CD8-positive, alpha-beta memory T cell (primary cell): ENCODE measurements around the gene ZCCHC14. TPM values are rescaled to one million over a fixed set of nuclear protein-coding genes. Genes with fewer than 3 reads are reported as not detected.

Source experiments
- CTCF ChIA-PET: fragments of 350-600 bp; sonication (Branson Sonifier 250); formaldehyde crosslinking; loops from one replicate; lab custom pipeline; 2021; ENCODE audit warnings: antibody characterized with exemption; lab: Charles Lee
- POLR2A ChIA-PET: fragments of 350-600 bp; sonication (Branson Sonifier 250); formaldehyde crosslinking; loops from one replicate; lab custom pipeline; 2021; ENCODE audit warnings: antibody characterized with exemption; lab: Charles Lee
- DNase-seq, 5 donors: peaks; one replicate each; pipeline versions ENCODE4 v3.0.0 to v3.0.0-alpha.2; 2020 to 2022; ENCODE audit warnings: mixed read lengths in 1 of 5
- H3K27ac ChIP-seq: one replicate; pipeline ENCODE4 v1.7.0; 2013; ENCODE audit warnings: low read depth, mild to moderate bottlenecking, low read length, moderate library complexity
- H3K27me3 ChIP-seq: 2 replicates; pipeline ENCODE4 v1.7.0; 2013; ENCODE audit warnings: low read length, mild to moderate bottlenecking; ENCODE audit not compliant: insufficient read depth, poor library complexity, severe bottlenecking
- H3K36me3 ChIP-seq: 2 replicates; pipeline ENCODE4 v1.7.0; 2013; ENCODE audit warnings: mild to moderate bottlenecking, low read length, moderate library complexity; ENCODE audit not compliant: insufficient read depth
- H3K4me1 ChIP-seq: 2 replicates; pipeline ENCODE4 v1.7.0; 2013; ENCODE audit warnings: mild to moderate bottlenecking, low read length, moderate library complexity; ENCODE audit not compliant: insufficient read depth
- H3K4me3 ChIP-seq: 2 replicates; pipeline ENCODE4 v1.7.0; 2013; ENCODE audit warnings: mild to moderate bottlenecking, low read length
- H3K9me3 ChIP-seq: 2 replicates; pipeline ENCODE4 v1.7.0; 2013; ENCODE audit warnings: mild to moderate bottlenecking, low read length
- H3K27ac Mint-ChIP-seq, 8 donors: one replicate each; pipeline ENCODE4 v1.8.0; 2020 to 2021; ENCODE audit warnings: mixed read lengths in 8 of 8, mild to moderate bottlenecking in 6 of 8, inconsistent platforms in 3 of 8, moderate library complexity in 3 of 8
- H3K27me3 Mint-ChIP-seq, 2 donors: one replicate each; pipeline ENCODE4 v1.8.0; 2020 to 2021; ENCODE audit warnings: mixed read lengths in 2 of 2, mild to moderate bottlenecking in 1 of 2, moderate library complexity in 1 of 2
- H3K36me3 Mint-ChIP-seq, 3 donors: one replicate each; pipeline ENCODE4 v1.8.0; 2020 to 2021; ENCODE audit warnings: mixed read lengths in 3 of 3, inconsistent platforms in 1 of 3, mild to moderate bottlenecking in 1 of 3
- H3K4me1 Mint-ChIP-seq, 3 donors: one replicate each; pipeline ENCODE4 v1.8.0; 2020 to 2021; ENCODE audit warnings: mixed read lengths in 3 of 3, inconsistent platforms in 1 of 3, mild to moderate bottlenecking in 1 of 3
- H3K4me3 Mint-ChIP-seq, 7 donors: one replicate each; pipeline ENCODE4 v1.8.0; 2020 to 2021; ENCODE audit warnings: mixed read lengths in 7 of 7, mild to moderate bottlenecking in 6 of 7, moderate library complexity in 4 of 7, inconsistent platforms in 2 of 7
- H3K9me3 Mint-ChIP-seq, 5 donors: one replicate each; pipeline ENCODE4 v1.8.0; 2020 to 2022; ENCODE audit warnings: mixed read lengths in 5 of 5, mild to moderate bottlenecking in 3 of 5, moderate library complexity in 2 of 5, inconsistent platforms in 1 of 5
- polyA plus RNA-seq: library from polyadenylated mRNA; unstranded; fragments of 300-500 nt; fragmentation: Illumina TruSeq; gene quantifications from one replicate; pipeline ENCODE4 v1.2.3, GENCODE V29; 2021
- total RNA-seq, 2 experiments: library from RNA; stranded (reverse); gene quantifications; one replicate each; pipeline ENCODE4 v1.2.3, GENCODE V29; 2021

ZCCHC14 gene
- total RNA-seq (1 to 10 TPM; 6.1 to 6.2 TPM), polyA plus RNA-seq (0.77 TPM)

DNA sequence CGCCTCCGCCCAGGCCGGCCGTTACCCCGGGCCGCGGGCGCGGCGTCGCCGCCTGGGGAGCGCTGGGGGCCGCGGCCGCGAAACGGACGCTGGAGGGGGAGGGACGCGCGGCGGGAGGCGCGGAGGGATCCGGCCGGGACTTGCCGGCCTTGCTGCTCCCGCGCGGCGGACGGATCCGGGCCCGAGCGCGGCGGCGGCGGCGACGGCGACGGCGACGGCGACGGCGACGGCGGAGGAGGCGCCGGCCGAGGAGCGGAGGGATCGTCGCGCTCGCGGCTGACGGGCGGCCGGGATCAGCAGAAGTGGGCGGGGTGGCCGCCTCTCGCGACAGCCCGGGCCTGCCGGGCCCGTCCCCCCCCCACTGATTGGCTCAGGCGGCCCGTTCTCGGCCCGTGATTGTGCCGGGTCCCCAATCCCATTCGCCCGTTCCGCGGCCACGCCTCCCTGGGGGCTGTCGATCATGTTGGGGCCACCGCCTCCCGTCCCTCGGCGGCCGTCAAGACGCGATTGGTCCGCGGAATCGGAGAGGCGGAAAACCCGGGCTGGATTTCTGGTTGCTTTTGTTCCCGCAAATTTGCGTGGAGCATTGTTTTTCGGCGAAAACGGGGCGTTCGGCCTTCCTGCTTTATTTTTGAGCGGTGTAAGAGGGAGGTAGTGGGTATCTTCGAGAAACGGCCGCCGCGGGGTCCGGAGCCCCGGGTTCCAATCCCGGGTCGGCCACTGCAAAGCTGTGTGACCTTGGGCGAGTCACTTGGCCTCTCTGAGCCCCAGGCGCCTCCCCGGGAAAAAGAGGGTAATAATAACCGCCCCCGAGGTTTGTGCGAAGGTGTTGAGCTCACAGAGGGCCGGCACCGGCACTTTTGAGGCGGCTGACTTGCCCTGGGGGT lies at the start of gene ZCCHC14:
Gene ZCCHC14, minus strand, starts transcription at position 304 of the 887 bp plus-strand sequence. CDS start 786 bp downstream, outside the sequence.
- peaks cover 55% of the 10 kb centered on the region for H3K4me1 ChIP-seq
- H3K27ac ChIP-seq = no peak within 1 kb of the TSS
- Mint-ChIP-seq H3K4me1 (peaks cover 56 to 71% (median 63%) of the 10 kb centered on the region in 3 donors), H3K9me3 (no peaks in the 10 kb centered on the region), H3K4me3 (peak within 1 kb of the TSS; percentile 84 to 97 (median 90)), H3K27me3 (no peaks in the 10 kb centered on the region), H3K36me3 (peaks cover 0 to 2% (median 0%) of the 10 kb centered on the region in 3 donors), H3K27ac (peak within 1 kb of the TSS; percentile 81 to 97 (median 87))
- peak within 1 kb of the TSS; percentile 70 for H3K4me3 ChIP-seq
- POLR2A ChIA-PET = no interaction called here
- no peaks in the 10 kb centered on the region for H3K27me3 ChIP-seq
- DNase-seq = peak; percentile 99
- no peaks in the 10 kb centered on the region for H3K36me3 ChIP-seq
- no peaks in the 10 kb centered on the region for H3K9me3 ChIP-seq
- CTCF ChIA-PET = no interaction called here

DNA sequence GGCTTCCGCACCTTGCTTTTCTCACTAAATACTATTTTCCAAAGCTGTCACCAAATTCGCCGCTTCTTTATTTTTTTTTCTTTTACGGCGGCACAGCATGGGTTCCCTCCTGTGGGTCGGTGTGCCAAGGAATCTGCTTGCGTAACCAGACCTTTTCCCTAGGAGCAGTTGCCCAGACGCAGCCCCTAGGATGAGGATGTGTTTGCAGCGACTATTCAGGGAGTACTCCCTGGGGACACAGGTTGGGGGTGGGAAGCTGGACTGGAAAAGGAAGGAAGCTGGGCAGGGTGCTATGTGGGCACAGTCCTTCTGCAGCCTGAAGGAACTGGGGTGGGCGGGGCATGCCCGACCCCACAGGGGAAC lies 49.0 kb upstream of the ZCCHC14 start:
- no peak overlapping the region for H3K4me3 ChIP-seq
- Mint-ChIP-seq H3K4me3 (no peak overlapping the region), H3K27ac (no peak overlapping the region), H3K9me3 (peaks cover 0 to 9% (median 0%) of the 10 kb centered on the region in 5 donors), H3K4me1 (peaks cover 0 to 6% (median 3%) of the 10 kb centered on the region in 3 donors), H3K36me3 (peaks cover 0 to 14% (median 0%) of the 10 kb centered on the region in 3 donors), H3K27me3 (peaks cover 21 to 58% of the 10 kb centered on the region in 2 donors)
- peaks cover 8% of the 10 kb centered on the region for H3K27me3 ChIP-seq
- H3K36me3 ChIP-seq = no peaks in the 10 kb centered on the region
- H3K27ac ChIP-seq = no peak overlapping the region
- POLR2A ChIA-PET = no interaction called here
- no peaks in the 10 kb centered on the region for H3K9me3 ChIP-seq
- H3K4me1 ChIP-seq = no peaks in the 10 kb centered on the region
- peak in 1 of 5 donors; percentile 10 for DNase-seq
- CTCF ChIA-PET = no interaction called here

DNA sequence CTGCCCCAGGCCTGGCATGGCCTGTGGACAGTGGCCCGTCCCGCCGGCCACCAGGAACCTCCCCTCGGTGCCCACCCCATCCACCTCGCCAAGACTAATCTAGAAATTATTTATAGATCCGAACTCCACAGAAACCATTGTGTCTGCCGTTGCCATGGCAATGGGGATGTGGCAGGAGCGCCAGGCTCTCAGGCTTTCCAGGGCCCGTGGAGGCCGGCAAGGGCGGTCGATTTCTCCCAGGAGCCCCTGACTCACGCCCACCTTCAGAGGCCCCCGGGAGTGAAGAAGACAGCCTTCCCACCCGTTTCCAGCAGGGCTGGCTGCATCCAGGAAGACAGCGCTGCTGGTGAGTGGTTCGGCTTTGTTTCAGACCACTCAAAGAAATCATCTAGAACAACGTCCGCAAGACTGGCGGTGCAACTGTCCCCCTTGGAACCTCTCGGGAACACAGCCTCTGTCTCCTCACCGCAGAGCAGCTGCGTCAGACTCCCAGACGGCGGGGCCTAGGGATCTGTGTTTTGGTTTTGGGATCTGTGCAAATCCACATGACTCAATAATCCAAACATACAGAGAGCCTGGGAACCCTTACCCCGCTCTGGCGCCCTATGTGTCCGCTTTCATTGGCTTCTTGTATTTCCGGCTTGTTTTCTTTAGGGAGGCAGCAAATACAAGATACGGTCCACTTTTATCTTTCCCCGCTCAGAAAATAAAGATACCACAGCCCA lies 48.5 kb upstream of the ZCCHC14 start:
- ChIA-PET POLR2A (no interaction called here), CTCF (no interaction called here)
- DNase-seq = peak in 1 of 5 donors; percentile 20
- H3K4me1 Mint-ChIP-seq = peaks cover 0 to 6% (median 3%) of the 10 kb centered on the region in 3 donors
- H3K9me3 Mint-ChIP-seq = peaks cover 0 to 5% (median 0%) of the 10 kb centered on the region in 5 donors
- H3K27me3 ChIP-seq = peaks cover 8% of the 10 kb centered on the region
- H3K27ac Mint-ChIP-seq = no peak overlapping the region
- H3K36me3 Mint-ChIP-seq = peaks cover 0 to 10% (median 0%) of the 10 kb centered on the region in 3 donors
- H3K27me3 Mint-ChIP-seq = peaks cover 23 to 58% of the 10 kb centered on the region in 2 donors
- no peaks in the 10 kb centered on the region for H3K9me3 ChIP-seq
- no peaks in the 10 kb centered on the region for H3K4me1 ChIP-seq
- H3K36me3 ChIP-seq = no peaks in the 10 kb centered on the region
- H3K27ac ChIP-seq = no peak overlapping the region
- no peak overlapping the region for H3K4me3 ChIP-seq
- H3K4me3 Mint-ChIP-seq = no peak overlapping the region

DNA sequence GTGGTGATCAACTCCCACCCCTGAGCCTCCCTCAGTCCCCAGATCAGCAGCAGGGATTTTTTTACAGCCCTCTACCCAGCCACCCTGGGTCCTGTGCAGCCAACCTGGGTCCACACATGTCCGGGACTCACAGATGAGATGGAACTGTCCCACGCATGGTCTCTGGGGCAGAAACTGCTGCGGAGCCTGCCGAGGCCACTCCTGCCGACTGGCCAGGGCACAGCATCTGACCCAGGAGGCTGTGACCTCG lies 48.0 kb upstream of the ZCCHC14 start:
- H3K27ac Mint-ChIP-seq = no peak overlapping the region
- ChIA-PET POLR2A (no interaction called here), CTCF (no interaction called here)
- Histone ChIP-seq H3K9me3 (no peaks in the 10 kb centered on the region), H3K36me3 (no peaks in the 10 kb centered on the region), H3K4me1 (no peaks in the 10 kb centered on the region), H3K27ac (no peak overlapping the region), H3K27me3 (peaks cover 8% of the 10 kb centered on the region), H3K4me3 (no peak overlapping the region)
- H3K36me3 Mint-ChIP-seq = peaks cover 0 to 12% (median 0%) of the 10 kb centered on the region in 3 donors
- H3K27me3 Mint-ChIP-seq = peaks cover 23 to 60% of the 10 kb centered on the region in 2 donors
- peaks cover 0 to 3% (median 0%) of the 10 kb centered on the region in 5 donors for H3K9me3 Mint-ChIP-seq
- peak in 1 of 5 donors; percentile 13 for DNase-seq
- peaks cover 0 to 6% (median 3%) of the 10 kb centered on the region in 3 donors for H3K4me1 Mint-ChIP-seq
- H3K4me3 Mint-ChIP-seq = no peak overlapping the region

DNA sequence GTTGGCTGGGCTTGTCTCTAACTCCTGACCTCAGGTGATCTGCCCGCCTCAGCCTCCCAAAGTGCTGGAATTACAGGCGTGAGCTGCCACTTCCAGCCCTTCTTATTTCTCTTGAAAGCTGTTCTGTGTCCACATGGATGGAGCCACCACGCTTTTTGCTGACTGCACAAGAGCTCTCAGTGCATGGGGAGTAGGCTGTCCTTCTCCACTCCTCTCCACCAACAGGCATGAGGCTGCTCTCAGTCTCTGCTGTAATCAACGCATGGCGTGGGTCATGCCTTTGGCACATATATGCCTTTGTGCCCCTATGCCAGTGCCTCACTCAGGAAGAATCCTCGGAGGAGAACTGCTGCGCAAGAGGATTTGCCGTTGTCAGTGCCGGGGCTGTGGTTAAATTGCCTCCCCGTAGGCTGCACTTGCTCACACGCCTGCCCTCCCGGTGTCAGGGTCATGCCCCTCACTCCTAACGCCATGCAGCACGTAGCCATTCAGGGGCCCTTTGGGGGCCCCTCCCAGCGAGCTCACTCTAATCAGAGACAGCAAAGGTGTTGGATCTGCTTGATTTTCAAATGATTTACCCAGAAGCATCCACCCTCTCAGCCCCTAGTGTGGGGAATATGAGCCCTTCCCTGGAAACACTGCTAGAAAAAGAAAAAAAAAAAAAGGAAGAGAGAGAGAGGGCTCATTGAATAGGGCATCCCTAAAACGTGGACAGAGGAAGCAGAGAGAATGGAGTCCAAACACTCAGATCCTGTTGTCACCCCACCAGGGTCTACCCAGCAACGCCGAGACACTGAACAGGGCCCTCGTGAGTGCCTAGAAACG lies 47.5 kb upstream of the ZCCHC14 start:
- Mint-ChIP-seq H3K4me1 (peaks cover 0 to 6% (median 3%) of the 10 kb centered on the region in 3 donors), H3K9me3 (peaks cover 0 to 2% (median 0%) of the 10 kb centered on the region in 5 donors), H3K36me3 (peaks cover 0 to 13% (median 0%) of the 10 kb centered on the region in 3 donors), H3K27ac (peak overlapping the region in 1 of 8 donors; percentile 44), H3K4me3 (no peak overlapping the region), H3K27me3 (peaks cover 23 to 59% of the 10 kb centered on the region in 2 donors)
- Histone ChIP-seq H3K9me3 (no peaks in the 10 kb centered on the region), H3K27ac (no peak overlapping the region), H3K4me1 (no peaks in the 10 kb centered on the region), H3K36me3 (no peaks in the 10 kb centered on the region), H3K4me3 (no peak overlapping the region), H3K27me3 (peaks cover 8% of the 10 kb centered on the region)
- ChIA-PET POLR2A (no interaction called here), CTCF (no interaction called here)
- peak in 1 of 5 donors; percentile 11 for DNase-seq

DNA sequence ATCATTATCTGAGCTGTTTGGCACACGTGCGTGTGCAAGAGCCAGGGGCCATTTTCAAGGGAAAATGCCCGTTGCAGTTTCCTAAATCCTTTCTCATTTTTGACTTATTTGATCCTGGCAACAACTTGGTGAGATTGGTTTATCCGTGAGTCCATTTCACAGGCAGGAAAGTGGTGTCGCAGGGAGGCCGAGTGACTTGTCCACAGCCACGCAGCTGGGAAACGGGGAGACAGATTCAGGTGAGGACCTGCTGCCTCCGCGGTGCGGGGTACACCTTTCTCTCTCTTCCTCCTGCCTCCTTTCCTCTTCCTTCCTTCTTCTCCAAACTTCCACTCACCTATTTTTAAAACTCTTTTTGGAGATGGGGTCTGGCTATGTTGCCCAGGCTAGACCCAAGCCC lies 46.3 kb upstream of the ZCCHC14 start:
- Histone ChIP-seq H3K4me3 (no peak overlapping the region), H3K4me1 (no peaks in the 10 kb centered on the region), H3K27me3 (peaks cover 8% of the 10 kb centered on the region), H3K36me3 (no peaks in the 10 kb centered on the region), H3K9me3 (no peaks in the 10 kb centered on the region), H3K27ac (no peak overlapping the region)
- POLR2A ChIA-PET = no interaction called here
- CTCF ChIA-PET = no interaction called here
- peaks cover 0 to 4% (median 3%) of the 10 kb centered on the region in 3 donors for H3K4me1 Mint-ChIP-seq
- H3K36me3 Mint-ChIP-seq = peaks cover 0 to 13% (median 0%) of the 10 kb centered on the region in 3 donors
- H3K27me3 Mint-ChIP-seq = peaks cover 24 to 66% of the 10 kb centered on the region in 2 donors
- peak in 1 of 5 donors; percentile 9 for DNase-seq
- no peak overlapping the region for H3K27ac Mint-ChIP-seq
- H3K4me3 Mint-ChIP-seq = no peak overlapping the region
- H3K9me3 Mint-ChIP-seq = peaks cover 0 to 4% (median 3%) of the 10 kb centered on the region in 5 donors

DNA sequence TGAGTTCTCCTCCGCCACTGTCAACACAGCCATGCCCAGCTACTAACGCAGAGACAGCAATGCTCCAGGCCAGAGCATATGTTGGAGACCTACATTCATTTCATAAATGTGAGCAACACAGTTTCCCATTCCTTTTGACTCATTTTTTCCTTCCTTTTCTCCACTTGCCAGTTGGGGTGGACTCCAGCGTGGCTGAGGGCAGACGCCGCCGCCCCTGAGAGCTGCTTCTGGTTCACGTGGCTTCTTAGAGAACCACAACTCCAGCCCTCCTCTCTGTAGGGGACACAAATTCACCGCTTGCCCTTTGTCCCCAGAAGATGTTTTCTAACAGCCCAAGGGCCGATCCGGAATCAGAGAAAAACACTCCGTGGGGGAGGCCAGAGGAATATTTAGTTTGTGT lies 45.8 kb upstream of the ZCCHC14 start:
- H3K27ac Mint-ChIP-seq = no peak overlapping the region

More for the DNA sequence above, 45.8 kb upstream of the ZCCHC14 start:
- no peak for DNase-seq
- Mint-ChIP-seq H3K27me3 (peaks cover 24 to 70% of the 10 kb centered on the region in 2 donors), H3K36me3 (peaks cover 0 to 13% (median 0%) of the 10 kb centered on the region in 3 donors), H3K4me3 (no peak overlapping the region), H3K9me3 (peaks cover under 1 to 6% (median 4%) of the 10 kb centered on the region in 5 donors), H3K4me1 (no peaks in the 10 kb centered on the region)
- no peak overlapping the region for H3K4me3 ChIP-seq
- POLR2A ChIA-PET = no interaction called here
- H3K36me3 ChIP-seq = no peaks in the 10 kb centered on the region
- CTCF ChIA-PET = interaction anchor here (0.6 kb wide), 1 partner anchor 24 kb away, joined by 3 read pairs; no protein-coding TSS in a partner anchor
- H3K9me3 ChIP-seq = no peaks in the 10 kb centered on the region
- no peaks in the 10 kb centered on the region for H3K4me1 ChIP-seq
- no peak overlapping the region for H3K27ac ChIP-seq
- H3K27me3 ChIP-seq = peaks cover 8% of the 10 kb centered on the region
